Keratinocyte (primary cell): ENCODE results near the gene GADD45G.

Experiments
- EZH2 ChIP-seq: IDR thresholded peaks from one replicate; pipeline ENCODE4 v1.6.1; 2012; ENCODE audit warnings: inconsistent platforms, mild to moderate bottlenecking, low read length, moderate library complexity
- TF ChIP-seq, protein P1 (sequence below), 3 experiments: IDR thresholded peaks in 1 of 3; conservative IDR thresholded peaks in 1 of 3; optimal IDR thresholded peaks in 1 of 3; 2 replicates in 2 of 3; 3 replicates in 1 of 3; pipeline versions ENCODE3 to v1.5.1; 2011; ENCODE audit warnings: low read length in 3 of 3, mild to moderate bottlenecking in 3 of 3, moderate library complexity in 2 of 3, control low read depth in 1 of 3, inconsistent platforms in 1 of 3; ENCODE audit not compliant: insufficient read depth in 2 of 3; ENCODE audit errors: extremely low read depth in 1 of 3

- TF ChIP-seq, protein P1, sequence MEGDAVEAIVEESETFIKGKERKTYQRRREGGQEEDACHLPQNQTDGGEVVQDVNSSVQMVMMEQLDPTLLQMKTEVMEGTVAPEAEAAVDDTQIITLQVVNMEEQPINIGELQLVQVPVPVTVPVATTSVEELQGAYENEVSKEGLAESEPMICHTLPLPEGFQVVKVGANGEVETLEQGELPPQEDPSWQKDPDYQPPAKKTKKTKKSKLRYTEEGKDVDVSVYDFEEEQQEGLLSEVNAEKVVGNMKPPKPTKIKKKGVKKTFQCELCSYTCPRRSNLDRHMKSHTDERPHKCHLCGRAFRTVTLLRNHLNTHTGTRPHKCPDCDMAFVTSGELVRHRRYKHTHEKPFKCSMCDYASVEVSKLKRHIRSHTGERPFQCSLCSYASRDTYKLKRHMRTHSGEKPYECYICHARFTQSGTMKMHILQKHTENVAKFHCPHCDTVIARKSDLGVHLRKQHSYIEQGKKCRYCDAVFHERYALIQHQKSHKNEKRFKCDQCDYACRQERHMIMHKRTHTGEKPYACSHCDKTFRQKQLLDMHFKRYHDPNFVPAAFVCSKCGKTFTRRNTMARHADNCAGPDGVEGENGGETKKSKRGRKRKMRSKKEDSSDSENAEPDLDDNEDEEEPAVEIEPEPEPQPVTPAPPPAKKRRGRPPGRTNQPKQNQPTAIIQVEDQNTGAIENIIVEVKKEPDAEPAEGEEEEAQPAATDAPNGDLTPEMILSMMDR (optimal IDR thresholded peaks at IDR 0.05 in 1 of 3, IDR thresholded peaks at IDR 0.05 in 1 of 3, conservative IDR thresholded peaks at IDR 0.05 in 1 of 3; ENCODE audit: extremely low read depth in 1 of 3, insufficient read depth in 2 of 3, low read length in 3 of 3): no peak
- no peak for TF ChIP-seq EZH2
Measured at GRCh38 chr9:89655056-89655989, 50.5 kb downstream of the GADD45G start.
